Duodenal mucosa (tissue), 2 donors: Measurements from ENCODE around the gene SLC4A7.
"Not testable (repeated sequence)": the region's sequence is repeated elsewhere in the genome, so short reads cannot be mapped to it uniquely, and the experiment has no call there.

Experiments
- H3K27ac ChIP-seq: one replicate; pipeline ENCODE4 v1.7.0; 2013; ENCODE audit warnings: low read depth, low read length
- H3K27me3 ChIP-seq, 2 donors: one replicate each; pipeline ENCODE4 v1.7.0; 2013; ENCODE audit warnings: low read length in 2 of 2, control low read depth in 1 of 2; ENCODE audit not compliant: insufficient read depth in 2 of 2, control insufficient read depth in 1 of 2
- H3K36me3 ChIP-seq, 2 donors: one replicate each; pipeline ENCODE4 v1.7.0; 2013; ENCODE audit warnings: low read length in 2 of 2, control low read depth in 1 of 2; ENCODE audit not compliant: insufficient read depth in 2 of 2, control insufficient read depth in 1 of 2
- H3K4me1 ChIP-seq, 2 donors: one replicate each; pipeline ENCODE4 v1.7.0; 2013; ENCODE audit warnings: low read length in 2 of 2, control low read depth in 1 of 2; ENCODE audit not compliant: insufficient read depth in 2 of 2, control insufficient read depth in 1 of 2
- H3K4me3 ChIP-seq, 2 donors: one replicate each; pipeline ENCODE4 v1.7.0; 2013; ENCODE audit warnings: low read length in 2 of 2, low read depth in 1 of 2
- H3K9ac ChIP-seq, 2 donors: one replicate each; pipeline ENCODE4 v1.7.0; 2013; ENCODE audit warnings: low read length in 2 of 2, low read depth in 1 of 2
- H3K9me3 ChIP-seq, 2 donors: one replicate each; pipeline ENCODE4 v1.7.0; 2013; ENCODE audit warnings: low read length in 2 of 2, control low read depth in 1 of 2; ENCODE audit not compliant: control insufficient read depth in 1 of 2

SLC4A7 gene

DNA sequence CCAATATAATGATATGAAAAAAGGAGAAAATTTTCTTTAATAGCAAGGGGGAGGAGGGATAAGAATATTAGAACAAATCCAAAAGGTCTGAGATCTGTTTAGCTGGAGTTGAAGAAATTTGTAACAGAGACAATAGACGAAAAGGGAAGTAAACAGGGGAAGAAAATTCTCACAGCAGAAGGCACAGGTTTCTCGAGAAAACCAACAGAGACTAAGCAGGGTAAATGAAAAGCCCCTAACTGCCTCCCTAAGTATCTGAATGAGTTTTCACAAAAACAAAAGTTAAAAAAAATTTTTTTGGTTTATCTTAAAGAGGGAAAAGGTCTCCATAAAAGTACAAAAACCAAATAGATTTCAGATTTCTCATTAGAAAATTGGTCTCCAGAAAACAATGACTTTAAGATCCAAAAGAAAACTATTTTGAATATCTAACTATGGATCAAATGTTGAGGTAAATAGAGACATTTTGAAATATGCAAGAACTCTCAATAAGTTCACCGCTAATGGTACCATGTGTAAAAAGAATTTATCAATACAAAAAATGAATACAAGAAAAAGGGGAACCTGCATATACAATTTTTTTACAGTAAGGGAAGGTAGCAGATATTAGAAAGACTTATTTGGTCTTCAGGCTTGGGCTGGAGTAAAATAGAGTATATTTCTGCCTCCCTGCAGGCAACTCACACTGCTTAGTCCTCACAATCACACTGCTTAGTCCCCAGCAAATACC, 91.1 kb downstream of the SLC4A7 start:
- Histone ChIP-seq H3K27ac (no peak overlapping the region), H3K27me3 (no peaks in the 10 kb centered on the region), H3K36me3 (peaks cover 20 to 48% of the 10 kb centered on the region in 2 donors), H3K4me1 (no peaks in the 10 kb centered on the region), H3K9ac (no peak overlapping the region), H3K4me3 (no peak overlapping the region), H3K9me3 (no peaks in the 10 kb centered on the region)

DNA sequence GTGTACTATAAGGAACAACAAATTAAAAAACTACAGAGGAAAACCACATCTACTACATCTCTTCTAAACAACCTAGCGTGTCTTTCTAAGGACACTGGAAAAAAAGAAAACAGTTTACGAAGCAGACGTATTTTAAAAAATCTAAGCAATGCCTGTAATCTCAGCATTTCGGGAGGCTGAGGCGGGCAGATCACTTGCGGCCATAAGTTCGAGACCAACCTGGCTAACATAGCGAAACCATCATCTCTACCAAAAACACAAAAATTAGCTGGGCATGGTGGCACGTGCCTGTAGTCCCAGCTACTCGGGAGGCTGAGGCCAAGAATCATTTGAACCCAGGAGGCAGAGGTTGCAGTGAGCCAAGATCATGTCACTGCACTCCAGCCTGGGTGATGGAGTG, 91.8 kb downstream of the SLC4A7 start:
- not testable (repeated sequence) for H3K27me3 ChIP-seq, H3K9me3 ChIP-seq, H3K4me1 ChIP-seq, H3K9ac ChIP-seq, H3K4me3 ChIP-seq, H3K27ac ChIP-seq
- H3K36me3 ChIP-seq: peaks cover 18 to 42% of the 10 kb centered on the region in 2 donors

DNA sequence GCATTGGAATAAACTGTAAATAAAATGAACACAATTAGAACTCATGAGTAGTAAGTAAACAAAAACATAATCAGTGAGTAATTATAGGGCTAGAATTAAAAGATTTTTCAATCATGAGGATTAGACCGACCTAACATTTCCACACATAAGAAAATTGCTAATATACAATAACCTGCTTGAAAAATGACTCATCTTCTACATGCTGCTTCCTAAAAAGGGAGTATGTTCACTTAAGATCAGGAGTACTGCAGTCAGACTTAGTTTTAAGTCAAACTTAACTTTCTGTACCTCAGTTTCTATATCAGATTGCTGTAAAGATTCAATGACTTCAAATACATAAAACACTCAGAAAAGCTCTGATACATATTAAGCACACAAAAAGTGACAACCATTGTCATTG, 92.4 kb downstream of the SLC4A7 start:
- H3K4me3 ChIP-seq: no peak overlapping the region
- no peak overlapping the region for H3K27ac ChIP-seq
- peaks cover 16 to 38% of the 10 kb centered on the region in 2 donors for H3K36me3 ChIP-seq
- H3K4me1 ChIP-seq: no peaks in the 10 kb centered on the region
- no peaks in the 10 kb centered on the region for H3K9me3 ChIP-seq
- H3K27me3 ChIP-seq: no peaks in the 10 kb centered on the region
- H3K9ac ChIP-seq: no peak overlapping the region

DNA sequence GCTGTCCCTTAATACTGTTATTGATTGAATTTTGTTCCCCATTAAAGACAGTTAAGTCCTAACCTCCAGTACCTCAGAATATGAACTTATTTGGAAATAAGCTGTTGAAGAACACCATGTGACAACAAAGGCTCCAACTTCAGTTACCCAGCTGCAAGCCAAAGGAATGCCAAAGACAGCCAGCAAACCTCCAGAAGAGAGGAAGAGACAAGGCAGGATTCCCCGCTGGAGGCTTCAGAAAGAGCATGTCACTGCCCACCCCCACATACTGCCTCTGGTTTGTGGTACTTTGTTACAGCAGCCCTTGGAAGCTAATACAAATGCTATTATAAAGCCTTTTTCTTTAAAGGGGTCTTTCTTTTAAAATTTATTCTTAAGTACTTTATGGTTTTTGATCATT, 96.6 kb downstream of the SLC4A7 start:
- no peak overlapping the region for H3K9ac ChIP-seq
- no peaks in the 10 kb centered on the region for H3K27me3 ChIP-seq
- H3K36me3 ChIP-seq: peaks cover 14 to 42% of the 10 kb centered on the region in 2 donors
- no peak overlapping the region for H3K4me3 ChIP-seq
- H3K9me3 ChIP-seq: no peaks in the 10 kb centered on the region
- H3K27ac ChIP-seq: no peak overlapping the region
- H3K4me1 ChIP-seq: no peaks in the 10 kb centered on the region

DNA sequence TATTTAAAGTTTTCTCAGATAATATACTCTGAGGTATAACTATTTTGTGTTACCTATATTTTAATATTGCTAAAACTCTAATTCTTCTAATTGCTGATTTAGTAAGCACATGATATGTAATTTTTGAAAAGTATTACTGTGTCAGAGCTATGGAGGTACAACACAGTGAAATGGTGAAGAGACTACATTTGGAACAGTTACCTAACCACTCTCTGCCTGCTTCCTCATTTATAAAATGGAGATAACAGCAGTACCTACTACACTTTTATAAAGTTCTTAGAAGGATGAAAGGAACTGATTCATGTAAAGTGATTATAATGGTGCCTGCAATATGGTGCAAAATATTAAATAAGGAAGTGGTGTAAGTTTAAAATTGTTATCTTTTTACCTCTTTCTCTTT, 98.7 kb downstream of the SLC4A7 start:
- no peak overlapping the region for H3K27ac ChIP-seq
- no peak overlapping the region for H3K9ac ChIP-seq
- no peaks in the 10 kb centered on the region for H3K9me3 ChIP-seq
- H3K27me3 ChIP-seq: no peaks in the 10 kb centered on the region
- H3K4me1 ChIP-seq: no peaks in the 10 kb centered on the region
- peaks cover 13 to 44% of the 10 kb centered on the region in 2 donors for H3K36me3 ChIP-seq
- no peak overlapping the region for H3K4me3 ChIP-seq

DNA sequence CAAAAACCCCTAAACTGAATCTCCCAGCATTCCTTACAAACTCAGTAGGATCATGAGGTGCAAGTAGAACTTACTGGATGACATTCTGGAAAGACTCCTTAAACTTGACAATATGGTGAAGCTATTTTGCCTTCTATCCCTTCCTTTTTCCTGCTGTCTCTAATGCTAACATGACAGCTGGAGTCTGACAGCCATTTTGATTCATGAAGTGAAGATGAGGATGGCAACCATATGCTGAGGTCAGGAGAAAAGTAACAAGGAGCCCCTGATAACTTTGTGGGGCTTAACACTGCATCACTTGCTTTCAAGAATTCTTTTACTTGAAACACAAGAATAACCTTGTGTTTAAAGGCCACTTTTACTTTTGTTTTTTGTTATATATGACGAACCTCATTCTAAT, 100.0 kb downstream of the SLC4A7 start:
- Histone ChIP-seq H3K9me3 (no peaks in the 10 kb centered on the region), H3K27me3 (no peaks in the 10 kb centered on the region), H3K36me3 (peaks cover 13 to 44% of the 10 kb centered on the region in 2 donors), H3K4me1 (no peaks in the 10 kb centered on the region), H3K4me3 (no peak overlapping the region), H3K9ac (no peak overlapping the region), H3K27ac (no peak overlapping the region)

DNA sequence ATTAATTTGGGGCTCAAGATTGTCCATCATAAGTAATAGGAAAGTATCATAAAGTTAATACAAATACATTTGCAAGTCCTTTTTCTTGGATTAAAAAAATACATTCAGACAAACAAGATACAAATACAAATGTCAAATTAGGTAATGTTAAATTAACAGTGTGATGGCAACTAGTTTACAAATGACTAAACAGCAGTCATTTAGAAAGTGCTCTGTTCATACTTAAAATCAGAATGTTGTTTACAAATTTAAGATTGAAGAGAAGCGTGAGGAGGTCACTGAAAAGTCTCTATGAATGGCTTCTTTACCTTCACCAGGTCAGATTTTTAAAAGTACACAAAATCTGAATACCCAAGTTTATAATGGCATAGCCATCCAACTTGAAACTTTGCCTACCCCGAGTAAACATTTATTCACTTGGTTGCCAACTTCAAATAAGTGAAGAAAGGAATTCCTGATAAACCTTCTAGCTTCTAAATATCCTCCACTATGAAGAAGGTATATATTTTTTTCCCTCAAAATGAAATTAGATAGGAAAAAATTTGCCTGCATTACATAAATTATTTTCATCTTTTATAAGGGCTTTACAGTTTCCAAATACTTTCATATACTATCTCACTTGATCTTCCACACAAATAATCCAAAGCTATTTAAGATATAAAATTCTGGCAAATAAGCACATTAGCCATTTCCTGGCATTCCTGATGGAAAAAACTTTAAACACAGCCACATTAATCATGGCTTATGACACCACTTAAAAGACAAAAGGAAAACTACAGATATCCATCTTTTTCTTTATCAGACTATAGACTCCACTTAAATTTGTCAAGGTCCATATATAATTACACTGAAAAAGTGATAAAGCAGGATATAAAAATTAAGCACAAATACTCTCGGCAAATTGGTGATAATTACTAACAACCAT, 103.5 kb downstream of the SLC4A7 start:
- H3K9me3 ChIP-seq: no peaks in the 10 kb centered on the region
- peaks cover 13 to 52% of the 10 kb centered on the region in 2 donors for H3K36me3 ChIP-seq
- H3K27ac ChIP-seq: no peak overlapping the region
- no peaks in the 10 kb centered on the region for H3K27me3 ChIP-seq
- no peaks in the 10 kb centered on the region for H3K4me1 ChIP-seq
- no peak overlapping the region for H3K4me3 ChIP-seq
- H3K9ac ChIP-seq: no peak overlapping the region

DNA sequence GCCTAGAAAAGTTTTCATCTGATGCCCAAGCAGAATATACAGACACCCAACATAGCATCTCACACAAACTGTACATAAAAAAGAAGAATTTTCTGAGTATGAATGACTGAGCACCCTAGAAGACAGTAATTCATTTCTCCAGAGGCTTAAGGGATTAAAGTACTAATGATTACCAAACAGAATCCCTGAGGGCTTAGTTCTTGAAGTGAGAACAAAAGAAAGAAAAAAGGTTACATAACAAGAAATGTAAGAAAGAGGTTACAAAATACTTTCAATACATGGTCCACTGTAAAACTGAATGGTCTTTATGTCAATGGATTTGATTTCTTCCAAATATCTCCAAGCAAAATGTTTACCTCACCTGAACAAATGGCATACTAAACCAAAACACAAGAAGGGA, 105.9 kb downstream of the SLC4A7 start:
- Histone ChIP-seq H3K9me3 (no peaks in the 10 kb centered on the region), H3K9ac (no peak overlapping the region), H3K27me3 (no peaks in the 10 kb centered on the region), H3K4me1 (no peaks in the 10 kb centered on the region), H3K4me3 (no peak overlapping the region), H3K27ac (no peak overlapping the region), H3K36me3 (peaks cover 8 to 34% of the 10 kb centered on the region in 2 donors)

DNA sequence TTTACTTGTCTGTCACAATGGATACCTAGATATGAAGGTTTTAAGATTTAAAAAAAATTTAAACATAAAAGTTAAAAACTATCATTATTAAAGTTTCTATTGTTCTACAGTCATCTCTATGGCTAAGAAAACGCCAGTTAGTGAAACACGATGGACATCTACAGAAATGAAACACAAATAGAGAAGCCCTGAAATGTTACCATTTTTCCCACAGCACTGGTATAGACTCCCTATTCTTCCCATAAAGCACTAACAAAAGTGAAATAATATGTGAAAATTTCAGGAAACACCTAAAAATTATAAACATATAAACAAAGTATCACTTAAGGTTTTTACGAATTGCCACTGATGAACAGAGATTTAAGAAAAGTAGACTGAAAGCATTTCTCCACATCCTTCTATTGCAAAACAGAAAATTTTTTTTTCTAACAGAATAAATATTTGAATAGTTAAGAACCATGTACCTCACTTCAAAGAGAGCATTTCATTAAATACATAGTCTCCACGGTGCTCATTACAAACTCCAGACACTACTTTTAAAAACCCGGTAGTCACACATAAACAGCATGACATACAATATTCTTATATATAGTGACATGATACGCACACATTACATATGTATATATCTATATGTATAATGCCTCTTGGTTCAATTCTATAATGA, 107.9 kb downstream of the SLC4A7 start:
- no peak overlapping the region for H3K27ac ChIP-seq
- H3K9me3 ChIP-seq: no peaks in the 10 kb centered on the region
- no peak overlapping the region for H3K4me3 ChIP-seq
- H3K36me3 ChIP-seq: peaks cover 0 to 15% of the 10 kb centered on the region in 2 donors
- H3K27me3 ChIP-seq: no peaks in the 10 kb centered on the region
- no peaks in the 10 kb centered on the region for H3K4me1 ChIP-seq
- H3K9ac ChIP-seq: no peak overlapping the region
